GM18508 (cell line): Measurements from ENCODE around the gene KRTAP5-2.
"Not testable (repeated sequence)": the region's sequence is repeated elsewhere in the genome, so short reads cannot be mapped to it uniquely, and the experiment has no call there.

Experiments
- ATAC-seq: cut with Tn5 transposase; IDR thresholded peaks from one replicate; pipeline ENCODE4 v1.9.1; 2021; ENCODE audit warnings: moderate number of reproducible peaks; ENCODE audit not compliant: insufficient read depth, unreplicated experiment

KRTAP5-2 gene

GRCh38 chr11:1596576-1597121, 1.4 kb downstream of the KRTAP5-2 start:
- ATAC-seq, result not testable (repeated sequence)

GRCh38 chr11:1595994-1596575, 2.0 kb downstream of the KRTAP5-2 start:
- not testable (repeated sequence) for ATAC-seq

GRCh38 chr11:1592628-1593027, 5.5 kb downstream of the KRTAP5-2 start:
- no peak for ATAC-seq

- ATAC-seq, result no peak
Observed at GRCh38 chr11:1589996-1590395, 8.1 kb downstream of the KRTAP5-2 start.

GRCh38 chr11:1589191-1589963, 8.7 kb downstream of the KRTAP5-2 start:
- ATAC-seq, result not testable (repeated sequence)

GRCh38 chr11:1586699-1587098, 11.4 kb downstream of the KRTAP5-2 start:
- no peak for ATAC-seq

DNA sequence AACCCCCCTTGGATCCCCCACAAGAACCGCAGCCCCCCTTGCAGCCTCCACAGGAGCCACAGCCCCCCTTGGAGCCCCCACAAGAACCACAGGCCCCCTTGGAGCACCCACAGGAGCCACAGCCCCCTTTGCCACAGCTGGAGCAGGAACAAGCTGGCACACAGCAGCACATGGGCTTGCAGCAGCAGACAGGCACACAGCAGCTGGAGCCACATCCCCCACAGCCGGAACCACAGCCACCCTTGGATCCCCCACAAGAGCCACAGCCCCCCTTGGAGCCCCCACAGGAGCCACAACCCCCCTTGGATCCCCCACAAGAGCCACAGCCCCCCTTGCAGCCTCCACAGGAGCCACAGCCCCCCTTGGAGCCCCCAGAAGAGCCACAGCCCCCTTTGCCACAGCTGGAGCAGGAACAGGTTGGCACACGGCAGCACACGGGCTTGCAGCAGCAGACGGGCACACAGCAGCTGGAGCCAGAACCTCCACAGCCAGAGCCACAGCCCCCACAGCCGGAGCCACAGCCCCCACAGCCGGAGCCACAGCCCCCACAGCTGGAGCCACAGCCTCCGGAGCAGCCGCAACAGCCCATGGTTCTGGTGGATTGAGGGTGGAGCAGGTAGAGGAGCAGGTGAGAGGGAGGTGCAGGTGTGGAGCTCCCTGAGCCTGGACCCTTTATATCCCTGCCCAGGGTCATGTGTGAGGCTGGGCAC, 13.3 kb downstream of the KRTAP5-2 start, which contains the start of gene KRTAP5-1:
KRTAP5-1 (minus strand) TSS at position 623 of the 710 bp plus-strand sequence; CDS start at position 589, 34 bp downstream.
- not testable (repeated sequence) for ATAC-seq

- not testable (repeated sequence) for ATAC-seq
Observed at GRCh38 chr11:1582909-1583308, 15.2 kb downstream of the KRTAP5-2 start.

DNA sequence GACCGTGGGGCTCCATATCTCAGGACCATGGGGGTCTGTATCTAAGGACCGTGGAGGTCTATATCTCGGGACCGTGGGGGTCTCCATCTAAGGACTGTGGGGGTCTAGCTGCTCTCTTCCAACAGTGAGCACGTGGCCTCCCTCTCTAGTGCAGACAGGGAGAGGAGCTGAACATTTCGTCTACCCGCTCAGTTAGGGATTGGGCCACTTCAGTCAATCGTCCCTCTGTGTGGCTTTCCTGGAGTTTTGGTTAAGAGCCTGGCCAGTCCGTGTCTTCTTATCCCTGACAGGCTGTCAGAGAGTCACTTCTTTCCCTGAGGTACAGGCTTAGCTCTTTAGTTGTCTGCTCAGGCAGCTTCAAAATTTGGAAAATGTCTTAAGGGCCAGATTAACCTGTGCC, 16.1 kb downstream of the KRTAP5-2 start:
- ATAC-seq, result no peak

- no peak for ATAC-seq
Observed at GRCh38 chr11:1576825-1577224, 21.3 kb downstream of the KRTAP5-2 start.

DNA sequence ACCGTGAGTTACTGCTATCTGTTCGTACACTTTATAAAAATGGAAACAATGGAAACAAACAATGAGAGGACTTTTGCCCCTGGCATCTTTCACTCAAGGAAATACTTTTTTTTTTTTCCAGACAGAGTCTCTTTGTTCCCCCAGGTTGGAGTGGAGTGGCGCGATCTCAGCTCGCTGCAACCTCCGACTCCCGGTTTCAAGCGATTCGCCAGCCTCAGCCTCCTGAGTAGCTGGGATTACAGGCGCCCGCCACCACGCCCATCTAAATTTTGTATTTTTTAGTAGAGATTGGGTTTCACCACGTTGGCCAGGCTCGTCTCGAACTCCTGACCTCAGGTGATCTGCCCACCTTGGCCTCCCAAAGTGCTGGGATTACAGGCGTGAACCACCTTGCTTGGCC, 22.3 kb downstream of the KRTAP5-2 start:
- ATAC-seq, result not testable (repeated sequence)

GRCh38 chr11:1574933-1575242, 23.2 kb downstream of the KRTAP5-2 start:
- ATAC-seq, result no peak

- ATAC-seq, result no peak
Observed at GRCh38 chr11:1574238-1574932, 23.7 kb downstream of the KRTAP5-2 start.

DNA sequence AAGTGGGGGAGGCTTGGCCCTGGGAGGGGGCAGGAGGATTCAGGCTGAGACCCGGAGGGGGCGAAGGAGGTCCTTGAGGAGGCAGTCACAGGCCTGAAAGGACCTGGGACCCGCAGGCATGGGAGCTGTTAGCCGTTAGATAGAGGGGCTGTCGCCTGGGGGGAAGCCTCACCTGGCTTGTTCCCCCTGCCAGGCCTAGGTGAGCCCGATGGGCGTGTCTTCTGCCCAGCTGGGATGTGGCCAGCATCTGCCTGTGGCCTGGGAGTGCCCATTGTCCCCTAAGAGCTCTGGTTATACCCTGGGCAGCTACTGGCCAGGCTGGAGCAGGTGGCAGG, 24.2 kb downstream of the KRTAP5-2 start:
- no peak for ATAC-seq

- no peak for ATAC-seq
Observed at GRCh38 chr11:1573077-1573902, 24.8 kb downstream of the KRTAP5-2 start.

DNA sequence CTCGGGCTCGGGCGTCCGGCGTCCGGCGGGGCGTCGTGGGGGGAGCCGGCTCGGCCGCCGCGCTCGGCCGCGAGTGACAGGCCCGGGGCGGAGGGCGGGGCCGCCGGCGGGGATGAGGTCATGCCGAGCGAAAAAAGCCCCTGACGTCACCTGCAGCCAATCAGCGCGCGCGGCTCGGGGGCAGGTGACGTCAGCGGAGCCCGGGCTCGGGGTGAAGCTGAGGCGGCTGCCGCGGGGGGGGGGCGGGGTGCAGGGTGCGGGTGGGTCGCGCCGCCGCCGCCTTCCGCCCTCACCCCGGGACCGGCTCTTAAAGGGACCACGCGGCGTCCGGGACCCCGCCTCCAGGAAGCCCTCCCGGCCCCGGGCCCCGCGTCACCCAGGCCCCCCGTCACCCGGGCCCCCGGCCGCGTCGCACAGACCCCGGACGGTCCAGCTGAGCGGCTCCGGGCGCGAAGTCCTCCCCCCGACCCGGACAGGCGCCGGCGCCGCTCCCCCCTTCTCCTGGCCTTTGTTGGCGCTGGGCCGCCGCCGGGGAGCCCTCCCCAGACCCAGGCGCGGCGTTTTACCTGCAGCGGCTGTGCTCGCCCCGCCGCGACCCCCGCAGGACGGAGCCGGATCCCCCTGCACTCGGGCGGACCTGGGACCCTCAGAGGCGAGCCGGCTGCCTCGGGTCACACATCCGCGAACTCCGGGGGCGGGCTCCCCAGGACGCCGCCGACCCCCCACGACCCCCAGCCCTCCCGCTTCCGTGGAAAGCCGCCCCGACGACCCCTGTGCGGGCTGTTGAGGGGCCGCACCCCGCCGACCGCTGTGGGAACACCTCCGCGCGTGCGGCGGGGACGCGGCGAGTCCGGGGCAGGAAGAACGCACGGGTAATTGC, 25.7 kb downstream of the KRTAP5-2 start, which contains the start of gene DUSP8:
DUSP8 (minus strand) TSS at position 75 of the 880 bp plus-strand sequence. CDS start 6,445 bp downstream, outside the sequence.
- no peak for ATAC-seq

GRCh38 chr11:1571760-1572196, 26.3 kb downstream of the KRTAP5-2 start:
- ATAC-seq, result no peak

- ATAC-seq, result no peak
Observed at GRCh38 chr11:1570896-1571759, 27.0 kb downstream of the KRTAP5-2 start.
